Thoracic aorta (tissue), 2 donors: ENCODE measurements around the gene CTDSPL. TPM values are rescaled to one million over a fixed set of nuclear protein-coding genes. Genes with fewer than 3 reads are reported as not detected.
A peak's percentile ranks its signal among the peaks of the same experiment; 100 is the strongest.

Source experiments
- ATAC-seq: fragments of 150-250 bp; one replicate; pipeline ENCODE4 v1.8.0; 2017; ENCODE audit warnings: low read depth; ENCODE audit not compliant: insufficient number of reproducible peaks, low FRiP score
- DNase-seq: peaks from one replicate; pipeline ENCODE4 v3.0.0-alpha.2; 2020; ENCODE audit warnings: low spot score
- H3K27ac ChIP-seq, 2 donors: fragments of 200-600 bp; sonication (generic); 1 replicate in 1 of 2; 2 replicates in 1 of 2; pipeline ENCODE4 v1.5.1; 2016; ENCODE audit warnings: mild to moderate bottlenecking in 2 of 2, moderate library complexity in 2 of 2
- H3K27me3 ChIP-seq: fragments of 200-600 bp; sonication (generic); replicated peaks from 2 replicates; pipeline ENCODE4 v1.6.0; 2016; ENCODE audit warnings: mild to moderate bottlenecking; ENCODE audit not compliant: insufficient read depth
- H3K36me3 ChIP-seq: fragments of 200-600 bp; sonication (generic); one replicate; pipeline ENCODE4 v1.5.1; 2016
- H3K4me1 ChIP-seq, 2 donors: fragments of 200-600 bp; sonication (generic); 1 replicate in 1 of 2; 2 replicates in 1 of 2; pipeline versions ENCODE4 v1.5.1 to v1.6.0; 2016; ENCODE audit warnings: low read depth in 2 of 2, mild to moderate bottlenecking in 1 of 2; ENCODE audit not compliant: control insufficient read depth in 1 of 2
- H3K4me3 ChIP-seq: fragments of 200-600 bp; sonication (generic); 2 replicates; pipeline ENCODE4 v1.5.1; 2016; ENCODE audit warnings: mild to moderate bottlenecking
- H3K9me3 ChIP-seq: fragments of 200-600 bp; sonication (generic); 2 replicates; pipeline ENCODE4 v1.5.1; 2016
- CTCF ChIP-seq: fragments of 200-600 bp; sonication (generic); IDR thresholded peaks from one replicate; pipeline ENCODE4 v1.5.1; 2019; ENCODE audit warnings: antibody characterized with exemption
- total RNA-seq, 2 donors: library from RNA; depleted of rRNA; stranded (reverse); fragments of >200 nt; gene quantifications; one replicate each; pipeline versions ENCODE4 v1.1.0 to v1.2.3, GENCODE V29; 2016

The CTDSPL gene
- total RNA-seq, 2 donors from 2014 or later = 55.0 to 59.6 TPM

GRCh38 chr3:38028621-38029361 is 167.1 kb downstream of the CTDSPL start:
- Histone ChIP-seq H3K4me3 (peak overlapping the region; percentile 81), H3K4me1 (peaks cover 27 to 59% of the 10 kb centered on the region in 2 donors), H3K36me3 (no peaks in the 10 kb centered on the region), H3K27me3 (no peaks in the 10 kb centered on the region), H3K9me3 (no peaks in the 10 kb centered on the region), H3K27ac (peak overlapping the region; percentile 93 to 99)
- ATAC-seq (no peak), DNase-seq (no peak)
- no peak for TF ChIP-seq CTCF

- TF ChIP-seq CTCF = no peak
- peak; percentile 60 for DNase-seq
These were observed 167.9 kb downstream of the CTDSPL start, which contains the start of gene PLCD1 for GRCh38 chr3:38029400-38030125. Gene PLCD1, minus strand, starts transcription at chr3:38029642. Its CDS starts 103 bp downstream, at chr3:38029539.

GRCh38 chr3:38030126-38031021 is 168.7 kb downstream of the CTDSPL start:
- Histone ChIP-seq H3K4me3 (peak overlapping the region; percentile 81), H3K27ac (peak overlapping the region; percentile 93 to 99), H3K4me1 (peaks cover 24 to 56% of the 10 kb centered on the region in 2 donors), H3K27me3 (no peaks in the 10 kb centered on the region), H3K9me3 (no peaks in the 10 kb centered on the region), H3K36me3 (no peaks in the 10 kb centered on the region)
- ATAC-seq = no peak
- TF ChIP-seq CTCF = no peak
- DNase-seq = no peak

More at GRCh38 chr3:38029400-38030125, 167.9 kb downstream of the CTDSPL start, which contains the start of gene PLCD1:
- Histone ChIP-seq H3K4me3 (peak within 1 kb of the TSS; percentile 81), H3K9me3 (no peaks in the 10 kb centered on the region), H3K4me1 (peaks cover 25 to 59% of the 10 kb centered on the region in 2 donors), H3K27me3 (no peaks in the 10 kb centered on the region), H3K27ac (peak within 1 kb of the TSS; percentile 93 to 99), H3K36me3 (no peaks in the 10 kb centered on the region)
- peak; percentile 3 for ATAC-seq

GRCh38 chr3:38031022-38031994 is 169.6 kb downstream of the CTDSPL start:
- H3K27me3 ChIP-seq = no peaks in the 10 kb centered on the region
- peak; percentile 70 for DNase-seq
- H3K4me1 ChIP-seq = peaks cover 15 to 47% of the 10 kb centered on the region in 2 donors
- no peaks in the 10 kb centered on the region for H3K9me3 ChIP-seq
- H3K36me3 ChIP-seq = no peaks in the 10 kb centered on the region
- ATAC-seq = peak; percentile 69
- no peak for TF ChIP-seq CTCF
- peak overlapping the region; percentile 10 for H3K4me3 ChIP-seq
- peak overlapping the region; percentile 93 to 99 for H3K27ac ChIP-seq
